SK-N-SH (cell line): Measurements from ENCODE around the gene ZMPSTE24. TPM values are rescaled to one million over a fixed set of nuclear protein-coding genes. Genes with fewer than 3 reads are reported as not detected.

ENCODE experiments used
- CTCF ChIA-PET: fragments of 300-600, 350-600 bp; formaldehyde crosslinking; extraction: SDS; loops from one replicate; lab custom pipeline; 2021; lab: Yijun Ruan, JAX
- POLR2A ChIA-PET: fragments of 350-600 bp; sonication (Branson Sonifier 250); formaldehyde crosslinking; extraction: SDS; loops from one replicate; lab custom pipeline; 2020; ENCODE audit warnings: antibody characterized with exemption, inconsistent platforms; lab: Yijun Ruan, JAX
- DNase-seq: peaks from one replicate; pipeline ENCODE4 v3.0.0; 2012
- H2AFZ ChIP-seq: fragments of 200-600 bp; sonication (generic); 2 replicates; pipeline ENCODE4 v1.8.1; 2016; ENCODE audit warnings: antibody characterized with exemption, mild to moderate bottlenecking, low read depth
- H3F3A ChIP-seq: fragments of 200-600 bp; sonication (generic); replicated peaks from 2 replicates; pipeline ENCODE3; 2016; ENCODE audit warnings: antibody characterized with exemption, mild to moderate bottlenecking; ENCODE audit not compliant: insufficient read depth
- H3K27ac ChIP-seq, 2 experiments: fragments of 200-500 bp in 1 of 2; fragments of 200-600 bp in 1 of 2; sonication (Bioruptor generic) in 1 of 2; sonication (generic), shearing (Covaris generic) in 1 of 2; 2 replicates each; pipeline versions ENCODE4 v1.5.1 to v1.6.1; 2014 to 2016; ENCODE audit warnings: low read depth in 2 of 2, inconsistent platforms in 1 of 2, low read length in 1 of 2, mild to moderate bottlenecking in 1 of 2, mixed read lengths in 1 of 2
- H3K27me3 ChIP-seq: fragments of 200-600 bp; sonication (generic), shearing (Covaris generic); 2 replicates; pipeline ENCODE4 v1.6.1; 2016; ENCODE audit warnings: mixed run types; ENCODE audit not compliant: insufficient read depth
- H3K36me3 ChIP-seq, 2 experiments: fragments of 200-500 bp in 1 of 2; fragments of 200-600 bp in 1 of 2; sonication (Bioruptor generic) in 1 of 2; sonication (generic) in 1 of 2; replicated peaks in 1 of 2; 2 replicates each; pipeline versions ENCODE3 to v1.5.1; 2014 to 2016; ENCODE audit warnings: low read length in 1 of 2, mild to moderate bottlenecking in 1 of 2; ENCODE audit not compliant: insufficient read depth in 2 of 2, control insufficient read depth in 1 of 2
- H3K4me1 ChIP-seq, 2 experiments: fragments of 200-500 bp in 1 of 2; fragments of 200-600 bp in 1 of 2; sonication (Bioruptor generic) in 1 of 2; sonication (generic), shearing (Covaris generic) in 1 of 2; 2 replicates each; pipeline versions ENCODE4 v1.5.1 to v1.6.1; 2014 to 2016; ENCODE audit warnings: low read depth in 1 of 2, low read length in 1 of 2, mixed run types in 1 of 2; ENCODE audit not compliant: insufficient read depth in 2 of 2, control insufficient read depth in 1 of 2
- H3K4me2 ChIP-seq: fragments of 200-600 bp; sonication (generic), shearing (Covaris generic); 2 replicates; pipeline ENCODE4 v1.6.1; 2017; ENCODE audit warnings: mixed run types
- H3K4me3 ChIP-seq, 2 experiments: fragments of 200-500 bp in 1 of 2; fragments of 200-600 bp in 1 of 2; sonication (Bioruptor generic) in 1 of 2; sonication (generic), shearing (Covaris generic) in 1 of 2; 2 replicates each; pipeline versions ENCODE4 v1.5.1 to v1.8.1; 2014 to 2016; ENCODE audit warnings: low read depth in 2 of 2, inconsistent platforms in 1 of 2, low read length in 1 of 2, mild to moderate bottlenecking in 1 of 2, mixed read lengths in 1 of 2, moderate library complexity in 1 of 2
- H3K79me2 ChIP-seq: fragments of 200-600 bp; sonication (generic); 2 replicates; pipeline ENCODE4 v1.8.1; 2017; ENCODE audit warnings: mild to moderate bottlenecking; ENCODE audit not compliant: insufficient read depth
- H3K9ac ChIP-seq: fragments of 200-600 bp; sonication (generic); 2 replicates; pipeline ENCODE4 v1.6.1; 2017; ENCODE audit warnings: mixed run types
- H3K9me2 ChIP-seq: fragments of 200-600 bp; sonication (generic); 2 replicates; pipeline ENCODE4 v1.6.1; 2017; ENCODE audit warnings: mixed run types
- H3K9me3 ChIP-seq: fragments of 200-600 bp; sonication (generic); 2 replicates; pipeline ENCODE4 v1.6.1; 2017; ENCODE audit warnings: mixed run types, mild to moderate bottlenecking, moderate library complexity
- H4K20me1 ChIP-seq: fragments of 200-600 bp; sonication (generic); 2 replicates; pipeline ENCODE4 v1.6.1; 2017; ENCODE audit warnings: mild to moderate bottlenecking, mixed run types; ENCODE audit not compliant: insufficient read depth
- FOSL2 ChIP-seq: IDR thresholded peaks from 2 replicates; pipeline ENCODE4 v1.4.0; 2012; ENCODE audit warnings: low read depth, mild to moderate bottlenecking, moderate library complexity, borderline replicate concordance
- GATA2 ChIP-seq: sonication (generic); formaldehyde crosslinking; IDR thresholded peaks from 2 replicates; pipeline ENCODE4 v1.5.0; 2020; ENCODE audit warnings: mild to moderate bottlenecking, missing genetic modification reagents
- NFIC ChIP-seq: IDR thresholded peaks from 2 replicates; pipeline ENCODE4 v1.4.0; 2012; ENCODE audit warnings: borderline replicate concordance
- POLR2AphosphoS5 ChIP-seq: IDR thresholded peaks from 2 replicates; pipeline ENCODE4 v1.6.1; 2012; ENCODE audit warnings: low read depth, low read length
- RCOR1 ChIP-seq: fragments of 150-350 bp; IDR thresholded peaks from 2 replicates; pipeline ENCODE4 v1.6.1; 2017; ENCODE audit warnings: antibody characterized with exemption, low read length
- REST ChIP-seq: IDR thresholded peaks from 2 replicates; pipeline ENCODE4 v1.6.1; 2012; ENCODE audit warnings: mild to moderate bottlenecking, low read depth, low read length, moderate library complexity
- SMC3 ChIP-seq: IDR thresholded peaks from 2 replicates; pipeline ENCODE4 v1.6.1; 2012; ENCODE audit warnings: low read depth, low read length, improper control_type of control experiment
- TAF1 ChIP-seq: IDR thresholded peaks from 2 replicates; pipeline ENCODE4 v1.6.1; 2012; ENCODE audit warnings: low read depth, mild to moderate bottlenecking, low read length, moderate library complexity, borderline replicate concordance
- WGBS: methylation state at CpG from one replicate; pipeline ENCODE4 v1.1.6; 2017; ENCODE audit warnings: low lambda C conversion rate; 5-methylcytosine and 5-hydroxymethylcytosine counted together
- polyA plus RNA-seq, 3 experiments: library from polyadenylated mRNA; depleted of rRNA; stranded (reverse); fragments of >200 nt; gene quantifications; 2 replicates each; pipeline ENCODE4 v1.2.3, GENCODE V29; 2012
- TF ChIP-seq, protein P1 (sequence below): fragments of 150-350 bp; IDR thresholded peaks from 2 replicates; pipeline ENCODE4 v1.6.1; 2017; ENCODE audit warnings: antibody characterized with exemption, low read length, low read depth, borderline replicate concordance
- TF ChIP-seq, protein P2 (sequence below): IDR thresholded peaks from 2 replicates; pipeline ENCODE4 v1.4.0; 2012; ENCODE audit warnings: low read depth, borderline replicate concordance

Gene ZMPSTE24
- polyA plus RNA-seq, 1 of the 3 experiments (the other 2 are of a cell fraction): 13.7 TPM

GRCh38 chr1:40273547-40274166 is 15.6 kb downstream of the ZMPSTE24 start (continued):
- TF ChIP-seq GATA2 (no peak), TAF1 (no peak), SMC3 (no peak), RCOR1 (no peak)

GRCh38 chr1:40274331-40274730 is 16.3 kb downstream of the ZMPSTE24 start:
- Histone ChIP-seq H3K36me3 (peaks cover 52 to 65% of the 10 kb centered on the region in 2 experiments), H3K4me3 (no peak overlapping the region), H3K9me3 (no peaks in the 10 kb centered on the region)
- no peak for TF ChIP-seq POLR2AphosphoS5
- no peak for TF ChIP-seq NFIC
- no peak for TF ChIP-seq FOSL2
- TF ChIP-seq, protein P1, sequence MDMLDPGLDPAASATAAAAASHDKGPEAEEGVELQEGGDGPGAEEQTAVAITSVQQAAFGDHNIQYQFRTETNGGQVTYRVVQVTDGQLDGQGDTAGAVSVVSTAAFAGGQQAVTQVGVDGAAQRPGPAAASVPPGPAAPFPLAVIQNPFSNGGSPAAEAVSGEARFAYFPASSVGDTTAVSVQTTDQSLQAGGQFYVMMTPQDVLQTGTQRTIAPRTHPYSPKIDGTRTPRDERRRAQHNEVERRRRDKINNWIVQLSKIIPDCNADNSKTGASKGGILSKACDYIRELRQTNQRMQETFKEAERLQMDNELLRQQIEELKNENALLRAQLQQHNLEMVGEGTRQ: no peak
- TF ChIP-seq, protein P2, sequence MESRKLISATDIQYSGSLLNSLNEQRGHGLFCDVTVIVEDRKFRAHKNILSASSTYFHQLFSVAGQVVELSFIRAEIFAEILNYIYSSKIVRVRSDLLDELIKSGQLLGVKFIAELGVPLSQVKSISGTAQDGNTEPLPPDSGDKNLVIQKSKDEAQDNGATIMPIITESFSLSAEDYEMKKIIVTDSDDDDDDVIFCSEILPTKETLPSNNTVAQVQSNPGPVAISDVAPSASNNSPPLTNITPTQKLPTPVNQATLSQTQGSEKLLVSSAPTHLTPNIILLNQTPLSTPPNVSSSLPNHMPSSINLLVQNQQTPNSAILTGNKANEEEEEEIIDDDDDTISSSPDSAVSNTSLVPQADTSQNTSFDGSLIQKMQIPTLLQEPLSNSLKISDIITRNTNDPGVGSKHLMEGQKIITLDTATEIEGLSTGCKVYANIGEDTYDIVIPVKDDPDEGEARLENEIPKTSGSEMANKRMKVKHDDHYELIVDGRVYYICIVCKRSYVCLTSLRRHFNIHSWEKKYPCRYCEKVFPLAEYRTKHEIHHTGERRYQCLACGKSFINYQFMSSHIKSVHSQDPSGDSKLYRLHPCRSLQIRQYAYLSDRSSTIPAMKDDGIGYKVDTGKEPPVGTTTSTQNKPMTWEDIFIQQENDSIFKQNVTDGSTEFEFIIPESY: no peak
- TF ChIP-seq REST: no peak
- TF ChIP-seq, all 33 proteins: peak for 0
- Histone ChIP-seq H3K4me1 (no peaks in the 10 kb centered on the region; a peak in 1 of 4 replicates), H3F3A (peaks cover 5% of the 10 kb centered on the region), H3K9ac (no peak overlapping the region), H2AFZ (no peak overlapping the region), H4K20me1 (no peaks in the 10 kb centered on the region), H3K79me2 (peaks cover 21% of the 10 kb centered on the region; the same call in 1 of the 2 replicates), H3K27me3 (no peaks in the 10 kb centered on the region), H3K27ac (no peak overlapping the region), H3K4me2 (no peak overlapping the region), H3K9me2 (no peaks in the 10 kb centered on the region)
- ChIA-PET POLR2A (no interaction called here), CTCF (interaction anchor here (0.7 to 2.4 kb wide), 5 partner anchors 18 to 130 kb away, joined by 3 to 10 read pairs (median 3); no protein-coding TSS in a partner anchor)
- WGBS: 89% methylated on average over 2 of the region's 2 CpGs
- no peak for DNase-seq
